ENCODE data around the gene PLD1.
"Not testable (repeated sequence)": the region's sequence is repeated elsewhere in the genome, so short reads cannot be mapped to it uniquely, and the experiment has no call there.

The PLD1 gene

GRCh38 chr3:171731691-171732090 lies 78.6 kb downstream of the PLD1 start:
- no peak for DNase-seq

GRCh38 chr3:171729452-171730334 lies 80.6 kb downstream of the PLD1 start:
- DNase-seq: no peak

GRCh38 chr3:171727288-171727687 lies 83.0 kb downstream of the PLD1 start:
- DNase-seq: no peak

DNA sequence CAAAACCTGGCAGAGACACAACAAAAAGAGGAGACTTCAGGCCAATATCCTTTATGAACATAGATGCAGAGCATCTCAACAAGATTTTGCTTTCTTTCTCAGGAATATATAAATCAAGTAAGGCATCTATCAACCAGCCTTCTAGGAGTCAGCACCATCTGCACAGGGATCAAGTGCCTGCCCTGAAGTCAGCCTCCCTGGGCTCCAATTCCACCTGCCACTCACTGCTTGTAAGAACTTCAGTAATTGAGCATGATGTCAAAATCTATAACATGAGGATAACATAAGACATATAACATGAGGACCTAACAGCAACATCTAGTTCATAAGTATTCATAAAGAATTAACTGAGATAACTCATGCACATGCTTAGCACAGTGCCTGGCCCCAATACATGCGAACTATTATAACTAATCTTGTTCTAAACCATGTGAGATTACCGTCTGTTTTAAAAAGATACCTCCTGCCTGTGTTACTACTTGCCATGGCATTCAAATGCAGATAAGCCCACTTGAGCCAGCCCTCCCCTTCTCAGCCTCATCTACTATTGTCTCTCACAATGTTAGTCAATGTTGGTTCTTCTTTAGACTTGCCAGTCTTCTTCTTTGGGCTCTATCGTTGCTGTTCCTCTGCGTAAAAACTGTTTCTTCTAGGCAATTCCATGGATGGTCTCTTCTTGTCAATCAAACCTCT lies 91.6 kb downstream of the PLD1 start:
- DNase-seq: no peak

DNA sequence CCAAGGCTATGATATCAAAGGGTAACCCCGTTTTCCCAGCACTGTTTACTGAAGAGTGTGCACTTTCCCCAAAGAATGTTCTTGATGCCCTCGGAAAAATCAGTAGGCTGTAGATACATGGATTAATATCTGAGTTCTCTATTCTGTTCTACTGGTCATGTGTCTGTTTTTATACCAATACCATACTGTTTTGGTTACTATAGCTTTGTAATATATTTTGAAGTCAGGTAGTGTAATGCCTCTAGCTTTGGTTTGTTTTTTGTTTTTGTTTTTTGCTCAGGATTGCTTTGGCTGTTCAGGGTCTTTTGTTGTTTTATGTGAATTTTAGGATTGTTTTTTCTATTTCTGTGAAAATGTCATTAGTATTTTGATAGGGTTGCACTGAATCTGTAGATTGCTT lies 95.1 kb downstream of the PLD1 start:
- DNase-seq: no peak

DNA sequence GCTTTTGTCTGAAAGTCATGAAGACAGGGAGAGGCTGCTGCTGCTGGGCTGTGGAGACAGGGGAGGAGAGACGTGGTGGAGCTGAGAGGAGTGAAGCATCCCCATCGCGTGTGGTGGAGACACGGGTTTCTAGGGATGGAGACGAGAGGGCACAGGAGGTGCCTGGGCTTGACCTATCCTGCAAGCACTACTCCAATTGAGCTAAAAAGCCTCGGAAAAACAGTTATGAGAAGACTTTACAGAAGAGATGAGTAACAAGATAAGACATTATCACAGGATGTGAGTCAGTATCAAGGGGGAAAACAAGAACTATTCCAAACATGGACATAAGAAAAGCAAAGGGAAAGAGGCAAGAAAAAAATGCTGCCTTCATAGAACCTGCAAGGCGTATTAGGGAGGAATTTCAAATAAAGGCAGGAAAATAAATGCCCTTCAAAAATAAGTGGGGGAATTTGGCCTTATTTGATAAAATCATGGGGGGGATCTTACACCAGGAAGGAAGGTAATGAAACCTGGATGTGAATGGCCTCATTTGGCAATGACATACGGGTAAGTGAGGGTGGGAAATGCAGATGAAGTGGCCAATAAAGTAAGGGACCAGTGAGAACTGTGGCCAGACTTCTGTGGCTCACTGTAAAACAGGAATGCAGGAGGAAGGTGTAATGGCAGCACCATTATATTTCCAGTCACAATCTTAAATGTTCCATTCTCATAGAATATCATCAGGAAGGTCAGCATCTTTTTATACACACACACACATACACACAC lies 97.9 kb downstream of the PLD1 start:
- DNase-seq: no peak

GRCh38 chr3:171711461-171712170 lies 98.7 kb downstream of the PLD1 start:
- DNase-seq: no peak

GRCh38 chr3:171710359-171710758 lies 99.9 kb downstream of the PLD1 start:
- no peak for DNase-seq

DNA sequence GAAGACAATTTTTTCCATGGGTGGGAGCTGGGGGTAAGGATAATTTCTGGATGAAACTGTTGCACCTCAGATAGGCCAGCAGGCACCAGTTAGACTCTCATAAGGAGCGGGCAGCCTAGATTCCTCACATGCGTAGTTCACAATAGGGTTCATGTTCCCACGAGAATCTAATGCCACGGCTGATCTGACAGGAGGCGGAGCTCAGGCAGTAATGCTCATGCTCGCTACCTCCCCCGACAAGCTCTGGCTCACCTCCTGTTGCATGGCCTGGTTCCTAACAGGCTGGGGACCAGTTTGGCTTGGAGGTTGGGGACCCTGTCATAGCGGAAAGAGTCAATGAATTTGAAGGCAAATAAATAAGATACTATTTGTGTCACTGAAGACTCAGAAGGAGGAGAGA lies 105.5 kb downstream of the PLD1 start:
- no peak for DNase-seq

DNA sequence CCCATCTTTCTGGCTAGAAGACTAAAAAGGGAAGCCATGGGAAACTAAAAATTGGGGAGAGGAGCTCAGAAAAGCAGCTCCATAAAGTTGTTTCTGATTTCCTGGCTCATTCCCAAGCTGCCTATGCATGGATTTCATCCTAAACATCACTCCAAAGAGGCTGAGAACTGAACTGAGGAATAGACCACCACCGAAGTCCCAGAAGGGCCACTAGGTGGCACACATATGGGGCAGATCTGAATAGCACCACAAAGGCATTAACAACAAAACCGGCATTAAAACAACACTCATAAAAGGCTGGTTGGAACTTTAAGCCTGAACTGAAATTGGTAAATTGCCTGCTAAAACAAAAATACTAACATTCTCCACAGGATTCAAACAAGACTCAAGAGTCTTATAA lies 106.3 kb downstream of the PLD1 start:
- peak; percentile 2 for DNase-seq

DNA sequence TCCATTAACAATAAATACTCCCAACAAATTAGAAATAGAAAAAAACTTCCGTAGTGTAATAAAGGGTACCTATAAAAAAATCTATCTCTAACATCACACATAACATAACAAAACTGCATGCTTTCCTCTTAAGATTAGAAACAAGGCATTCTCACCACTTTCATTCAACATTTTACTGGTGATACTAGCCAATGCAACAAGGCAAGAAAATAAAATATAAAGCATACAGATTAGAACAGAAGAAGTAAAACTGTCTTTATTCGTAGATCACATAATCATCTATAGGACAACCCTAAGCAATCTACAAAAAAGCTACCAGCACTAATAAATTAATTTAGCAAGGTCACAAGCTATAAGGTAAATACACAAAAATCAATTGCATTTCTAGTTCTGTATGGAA lies 107.1 kb downstream of the PLD1 start:
- no peak for DNase-seq

GRCh38 chr3:171700653-171701052 lies 109.6 kb downstream of the PLD1 start:
- DNase-seq: no peak

DNA sequence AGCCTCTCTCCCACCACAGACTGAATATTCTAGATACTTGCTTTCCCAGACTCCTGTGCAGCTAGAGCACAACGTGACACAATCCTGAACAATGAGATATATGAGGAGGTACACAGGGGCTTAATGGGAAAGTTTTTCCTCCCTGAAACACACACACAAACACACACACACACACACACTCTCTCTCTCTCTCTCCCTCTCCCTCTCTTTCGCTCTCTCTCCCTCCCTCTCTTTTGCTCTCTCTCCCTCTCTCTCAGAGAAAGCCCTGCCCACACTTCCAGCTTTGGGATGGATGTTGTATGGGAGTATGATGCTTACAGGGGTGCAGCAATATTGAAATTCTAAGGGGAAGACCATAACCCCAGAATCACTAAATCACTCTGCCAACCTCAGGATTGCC lies 110.1 kb downstream of the PLD1 start:
- no peak for DNase-seq

DNA sequence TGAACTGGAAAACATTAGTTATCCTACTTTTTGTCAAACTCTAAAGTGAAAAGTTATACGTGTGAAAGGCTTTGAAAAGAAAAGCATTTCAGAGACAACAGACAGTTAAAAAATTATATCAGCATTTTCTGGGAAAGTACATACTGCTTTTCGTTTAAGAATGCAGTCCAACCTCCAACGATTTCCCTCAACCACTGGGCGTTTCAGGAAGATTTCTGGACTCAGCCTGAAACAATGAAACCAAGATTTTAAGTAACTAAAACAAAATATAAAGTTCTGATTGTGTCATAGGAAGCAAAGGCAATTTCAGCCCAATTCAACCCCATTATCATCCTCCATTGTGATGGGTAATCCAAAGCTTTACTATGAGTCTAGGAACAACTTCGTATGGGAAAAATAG lies 110.7 kb downstream of the PLD1 start:
- no peak for DNase-seq

- no peak for DNase-seq
These were observed 113.5 kb downstream of the PLD1 start for GRCh38 chr3:171696805-171697204.

GRCh38 chr3:171695426-171695825 lies 114.9 kb downstream of the PLD1 start:
- no peak for DNase-seq

DNA sequence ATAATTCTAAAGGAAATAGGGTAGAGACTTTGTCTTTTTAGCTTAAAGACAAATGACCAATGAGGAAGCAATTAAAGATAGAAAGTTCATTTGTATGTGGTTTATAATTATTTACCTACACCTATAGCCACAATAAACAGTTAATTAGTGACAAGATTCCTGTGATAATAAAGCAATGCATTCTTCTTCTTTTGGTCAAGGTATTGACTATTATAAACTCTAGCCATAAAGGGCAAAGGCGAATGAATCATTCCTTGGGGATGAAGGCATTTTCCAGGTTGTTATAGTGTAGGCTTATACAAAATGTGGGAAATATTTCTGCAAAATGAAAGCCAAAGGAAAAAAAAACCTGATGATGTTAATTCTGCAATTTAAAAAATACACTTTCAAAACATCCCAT lies 115.4 kb downstream of the PLD1 start:
- DNase-seq: no peak

DNA sequence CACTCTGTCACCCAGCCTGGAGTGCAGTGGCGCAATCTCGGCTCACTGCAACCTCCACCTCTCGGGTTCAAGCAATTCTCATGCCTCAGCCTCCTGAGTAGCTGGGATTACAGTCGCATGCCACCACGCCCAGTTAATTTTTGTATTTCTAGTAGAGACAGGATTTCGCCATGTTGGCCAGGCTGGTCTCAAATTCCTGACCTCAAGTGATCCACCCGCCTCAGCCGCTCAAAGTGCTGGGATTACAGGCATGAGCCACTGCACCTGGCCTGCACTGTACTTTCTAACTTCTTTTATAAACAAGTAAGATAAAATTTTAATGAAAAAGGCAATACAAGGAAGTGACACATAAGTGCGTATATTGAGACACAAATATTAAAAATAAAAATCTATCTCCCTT lies 117.7 kb downstream of the PLD1 start:
- DNase-seq: not testable (repeated sequence)

- DNase-seq: no peak
These were observed 118.8 kb downstream of the PLD1 start for GRCh38 chr3:171691485-171691884.

GRCh38 chr3:171690281-171690680 lies 120.0 kb downstream of the PLD1 start:
- no peak for DNase-seq

GRCh38 chr3:171688593-171688992 lies 121.7 kb downstream of the PLD1 start:
- no peak for DNase-seq

DNA sequence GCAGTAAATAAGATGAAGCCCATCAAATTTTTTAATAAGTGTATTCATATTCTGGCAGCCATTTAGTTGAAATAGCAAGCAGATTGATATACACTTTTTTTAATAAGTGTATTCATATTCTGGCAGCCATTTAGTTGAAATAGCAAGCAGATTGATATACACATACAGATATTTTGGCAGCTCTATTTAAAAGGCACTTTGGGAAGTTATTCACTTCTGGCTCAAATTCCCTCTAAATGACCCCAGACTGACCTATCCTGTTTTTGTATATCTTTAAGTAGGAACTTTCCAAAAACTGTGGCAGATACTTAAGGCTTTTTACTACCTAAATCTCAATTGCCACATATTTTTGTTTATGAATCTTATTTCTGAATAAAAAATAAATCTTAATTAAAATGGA lies 122.3 kb downstream of the PLD1 start:
- DNase-seq: no peak

GRCh38 chr3:171687581-171687980 lies 122.7 kb downstream of the PLD1 start:
- no peak for DNase-seq

Data from KG1 (cell line).